HepG2 (cell line): Measurements from ENCODE around the gene TBC1D1. TPM values are rescaled to one million over a fixed set of nuclear protein-coding genes. Genes with fewer than 3 reads are reported as not detected.

Source experiments
- ATF7-NPFF ChIP-seq: sonication (generic); formaldehyde crosslinking; IDR thresholded peaks from 2 replicates; pipeline ENCODE4 v1.8.1; 2023; ENCODE audit warnings: mild to moderate bottlenecking, low read depth, missing genetic modification reagents, moderate library complexity
- CAMTA2 ChIP-seq: sonication (generic); formaldehyde crosslinking; IDR thresholded peaks from 2 replicates; pipeline ENCODE4 v1.4.0; 2020; ENCODE audit warnings: mild to moderate bottlenecking, missing genetic modification reagents, borderline replicate concordance
- CCAR2 ChIP-seq: fragments of 200-400 bp; formaldehyde crosslinking; optimal IDR thresholded peaks from 2 replicates; pipeline ENCODE3; 2018; ENCODE audit warnings: low read depth, mild to moderate bottlenecking, low read length, moderate library complexity
- FOXO4 ChIP-seq: sonication (generic); formaldehyde crosslinking; conservative IDR thresholded peaks from 2 replicates; pipeline ENCODE4 v1.8.1; 2023; ENCODE audit warnings: missing genetic modification reagents
- IKZF5 ChIP-seq: IDR thresholded peaks from 2 replicates; pipeline ENCODE4 v1.6.1; 2018; ENCODE audit warnings: missing genetic modification reagents, mild to moderate bottlenecking, missing compliant biosample characterization
- KAT2B ChIP-seq: fragments of 150-350 bp; IDR thresholded peaks from 2 replicates; pipeline ENCODE4 v1.6.1; 2014; ENCODE audit warnings: low read depth, low read length, borderline replicate concordance
- MAFF ChIP-seq: IDR thresholded peaks from 2 replicates; pipeline ENCODE4 v1.6.1; 2011; ENCODE audit warnings: low read depth, low read length, improper control_type of control experiment
- MEIS2 ChIP-seq: sonication (generic); formaldehyde crosslinking; IDR thresholded peaks from 2 replicates; pipeline ENCODE4 v1.9.0; 2021; ENCODE audit warnings: mild to moderate bottlenecking, missing genetic modification reagents
- MYC ChIP-seq: sonication (generic); formaldehyde crosslinking; IDR thresholded peaks from 2 replicates; pipeline ENCODE4 v1.9.0; 2021; ENCODE audit warnings: missing genetic modification reagents, borderline replicate concordance
- NFYB ChIP-seq: sonication (generic); formaldehyde crosslinking; IDR thresholded peaks from 2 replicates; pipeline ENCODE4 v1.4.0; 2020; ENCODE audit warnings: missing genetic modification reagents
- POLR2AphosphoS5 ChIP-seq: IDR thresholded peaks from 2 replicates; pipeline ENCODE4 v1.6.1; 2012; ENCODE audit warnings: low read depth, low read length
- RARG ChIP-seq: sonication (generic); formaldehyde crosslinking; IDR thresholded peaks from 2 replicates; pipeline ENCODE4 v1.4.0; 2020; ENCODE audit warnings: low read depth, mild to moderate bottlenecking, missing genetic modification reagents
- SAFB2 ChIP-seq: sonication (generic); formaldehyde crosslinking; IDR thresholded peaks from 2 replicates; pipeline ENCODE4 v1.5.1; 2020; ENCODE audit warnings: missing genetic modification reagents, low read depth, mild to moderate bottlenecking, borderline replicate concordance
- SMAD1 ChIP-seq: sonication (generic); formaldehyde crosslinking; IDR thresholded peaks from 2 replicates; pipeline ENCODE4 v1.4.0; 2020; ENCODE audit warnings: missing genetic modification reagents, low read depth, mild to moderate bottlenecking, borderline replicate concordance
- SNRNP70 ChIP-seq: fragments of 200-400 bp; formaldehyde crosslinking; IDR thresholded peaks from 2 replicates; pipeline ENCODE4 v1.6.1; 2017; ENCODE audit warnings: mild to moderate bottlenecking, low read depth, low read length, moderate library complexity
- ZBTB20 ChIP-seq: sonication (generic); formaldehyde crosslinking; IDR thresholded peaks from 2 replicates; pipeline ENCODE4 v1.8.1; 2023; ENCODE audit warnings: missing genetic modification reagents, low read depth, mild to moderate bottlenecking, borderline replicate concordance
- ZNF382 ChIP-seq: sonication (generic); formaldehyde crosslinking; IDR thresholded peaks from 2 replicates; pipeline ENCODE4 v1.5.0; 2020; ENCODE audit warnings: missing genetic modification reagents, mild to moderate bottlenecking, borderline replicate concordance
- ZNF557 ChIP-seq: sonication (generic); formaldehyde crosslinking; IDR thresholded peaks from 2 replicates; pipeline ENCODE4 v1.4.0; 2020; ENCODE audit warnings: missing genetic modification reagents
- ZNF768 ChIP-seq: sonication (generic); formaldehyde crosslinking; IDR thresholded peaks from 2 replicates; pipeline ENCODE4 v1.4.0; 2020; ENCODE audit warnings: missing genetic modification reagents
- ZSCAN31 ChIP-seq: sonication (generic); formaldehyde crosslinking; IDR thresholded peaks from 2 replicates; pipeline ENCODE4 v1.5.0; 2020; ENCODE audit warnings: low read depth, mild to moderate bottlenecking, missing genetic modification reagents
- polyA plus RNA-seq, 8 experiments: library from polyadenylated mRNA; depleted of rRNA in 3 of 8; stranded (reverse) in 7 of 8; unstranded in 1 of 8; fragments of >200 nt; fragmentation: Illumina TruSeq in 4 of 8; extraction: Trizol in 4 of 8; gene quantifications; 2 replicates each; pipeline versions ENCODE4 v1.2.1 to v1.2.3, GENCODE V29; 2011 to 2016; ENCODE audit warnings: low read depth in 4 of 8, missing spikeins in 1 of 8, mixed read lengths in 1 of 8; ENCODE audit not compliant: insufficient read depth in 1 of 8
- total RNA-seq, 5 experiments: library from RNA; depleted of rRNA; stranded (reverse); fragments of >200 nt; fragmentation: Illumina TruSeq; extraction: Trizol; gene quantifications; 2 replicates each; pipeline ENCODE4 v1.2.3, GENCODE V29; 2016; ENCODE audit warnings: low read depth in 1 of 5
- TF ChIP-seq, protein P1 (sequence below): sonication (generic); formaldehyde crosslinking; IDR thresholded peaks from 2 replicates; pipeline ENCODE4 v1.4.0; 2020; ENCODE audit warnings: missing genetic modification reagents, mild to moderate bottlenecking, borderline replicate concordance
- TF ChIP-seq, protein P2 (sequence below): sonication (generic); formaldehyde crosslinking; IDR thresholded peaks from 2 replicates; pipeline ENCODE4 v1.4.0; 2020; ENCODE audit warnings: missing genetic modification reagents, mild to moderate bottlenecking, borderline replicate concordance
- TF ChIP-seq, protein P3 (sequence below): IDR thresholded peaks from 2 replicates; pipeline ENCODE4 v1.6.1; 2018; ENCODE audit warnings: missing genetic modification reagents

Gene TBC1D1
- total and polyA plus RNA-seq, 2 of the 13 experiments (the other 11 are each of a cell fraction or from before 2014, with no cell fraction given), result 37.3 to 62.8 TPM

DNA sequence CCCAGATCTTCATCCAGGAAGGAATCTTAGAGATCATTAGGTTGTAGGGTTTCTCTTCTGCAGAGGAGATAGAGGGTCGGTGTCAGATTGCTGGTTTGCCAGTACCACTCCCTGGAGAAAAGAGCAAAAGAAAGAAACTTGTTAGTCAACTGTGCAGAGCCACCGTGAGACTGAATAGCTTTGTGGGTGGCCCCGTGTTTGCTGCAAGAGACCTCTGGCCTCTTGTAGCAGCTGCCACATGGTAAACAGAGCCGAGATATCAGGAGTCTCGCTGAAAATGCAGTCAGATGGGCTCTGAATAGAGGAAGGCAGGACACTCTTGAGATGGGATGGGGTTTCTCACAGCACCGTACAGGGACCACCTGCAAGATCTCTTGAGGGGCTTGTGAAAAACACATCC is 219.0 kb downstream of the TBC1D1 start (continued):
- TF ChIP-seq POLR2AphosphoS5 (no peak), FOXO4 (CRISPR knock-in tag) (no peak), KAT2B (no peak), SNRNP70 (no peak), ZBTB20 (CRISPR knock-in tag) (no peak), NFYB (no peak), SAFB2 (CRISPR knock-in tag) (no peak), ZNF382 (no peak), RARG (CRISPR knock-in tag) (no peak), ATF7-NPFF (CRISPR knock-in tag) (no peak), CCAR2 (no peak), IKZF5 (0 out of 2 replicates have a peak, but pooled peaks have one; percentile 17), MEIS2 (CRISPR knock-in tag) (no peak), SMAD1 (CRISPR knock-in tag) (no peak), MYC (CRISPR knock-in tag) (peak; percentile 59; the same call in 1 of the 2 replicates), MAFF (no peak), ZNF768 (CRISPR knock-in tag) (no peak), CAMTA2 (CRISPR knock-in tag) (no peak), ZSCAN31 (CRISPR knock-in tag) (0 out of 2 replicates have a peak, but pooled peaks have one; percentile 23), ZNF557 (CRISPR knock-in tag) (no peak)
- TF ChIP-seq, protein P1, sequence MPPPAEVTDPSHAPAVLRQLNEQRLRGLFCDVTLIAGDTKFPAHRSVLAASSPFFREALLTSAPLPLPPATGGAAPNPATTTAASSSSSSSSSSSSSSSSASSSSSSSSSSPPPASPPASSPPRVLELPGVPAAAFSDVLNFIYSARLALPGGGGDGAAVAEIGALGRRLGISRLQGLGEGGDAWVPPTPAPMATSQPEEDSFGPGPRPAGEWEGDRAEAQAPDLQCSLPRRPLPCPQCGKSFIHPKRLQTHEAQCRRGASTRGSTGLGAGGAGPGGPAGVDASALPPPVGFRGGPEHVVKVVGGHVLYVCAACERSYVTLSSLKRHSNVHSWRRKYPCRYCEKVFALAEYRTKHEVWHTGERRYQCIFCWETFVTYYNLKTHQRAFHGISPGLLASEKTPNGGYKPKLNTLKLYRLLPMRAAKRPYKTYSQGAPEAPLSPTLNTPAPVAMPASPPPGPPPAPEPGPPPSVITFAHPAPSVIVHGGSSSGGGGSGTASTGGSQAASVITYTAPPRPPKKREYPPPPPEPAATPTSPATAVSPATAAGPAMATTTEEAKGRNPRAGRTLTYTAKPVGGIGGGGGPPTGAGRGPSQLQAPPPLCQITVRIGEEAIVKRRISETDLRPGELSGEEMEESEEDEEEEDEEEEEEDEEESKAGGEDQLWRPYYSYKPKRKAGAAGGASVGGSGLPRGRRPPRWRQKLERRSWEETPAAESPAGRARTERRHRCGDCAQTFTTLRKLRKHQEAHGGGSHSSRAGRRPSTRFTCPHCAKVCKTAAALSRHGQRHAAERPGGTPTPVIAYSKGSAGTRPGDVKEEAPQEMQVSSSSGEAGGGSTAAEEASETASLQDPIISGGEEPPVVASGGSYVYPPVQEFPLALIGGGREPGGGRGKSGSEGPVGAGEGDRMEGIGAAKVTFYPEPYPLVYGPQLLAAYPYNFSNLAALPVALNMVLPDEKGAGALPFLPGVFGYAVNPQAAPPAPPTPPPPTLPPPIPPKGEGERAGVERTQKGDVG, result no peak
- TF ChIP-seq, protein P2, sequence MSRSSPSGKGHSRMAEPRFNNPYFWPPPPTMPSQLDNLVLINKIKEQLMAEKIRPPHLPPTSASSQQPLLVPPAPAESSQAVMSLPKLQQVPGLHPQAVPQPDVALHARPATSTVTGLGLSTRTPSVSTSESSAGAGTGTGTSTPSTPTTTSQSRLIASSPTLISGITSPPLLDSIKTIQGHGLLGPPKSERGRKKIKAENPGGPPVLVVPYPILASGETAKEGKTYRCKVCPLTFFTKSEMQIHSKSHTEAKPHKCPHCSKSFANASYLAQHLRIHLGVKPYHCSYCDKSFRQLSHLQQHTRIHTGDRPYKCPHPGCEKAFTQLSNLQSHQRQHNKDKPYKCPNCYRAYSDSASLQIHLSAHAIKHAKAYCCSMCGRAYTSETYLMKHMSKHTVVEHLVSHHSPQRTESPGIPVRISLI, result no peak
- TF ChIP-seq, protein P3, sequence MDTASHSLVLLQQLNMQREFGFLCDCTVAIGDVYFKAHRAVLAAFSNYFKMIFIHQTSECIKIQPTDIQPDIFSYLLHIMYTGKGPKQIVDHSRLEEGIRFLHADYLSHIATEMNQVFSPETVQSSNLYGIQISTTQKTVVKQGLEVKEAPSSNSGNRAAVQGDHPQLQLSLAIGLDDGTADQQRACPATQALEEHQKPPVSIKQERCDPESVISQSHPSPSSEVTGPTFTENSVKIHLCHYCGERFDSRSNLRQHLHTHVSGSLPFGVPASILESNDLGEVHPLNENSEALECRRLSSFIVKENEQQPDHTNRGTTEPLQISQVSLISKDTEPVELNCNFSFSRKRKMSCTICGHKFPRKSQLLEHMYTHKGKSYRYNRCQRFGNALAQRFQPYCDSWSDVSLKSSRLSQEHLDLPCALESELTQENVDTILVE, result no peak
